ENCODE data around the gene HMBS. TPM values are rescaled to one million over a fixed set of nuclear protein-coding genes. Genes with fewer than 3 reads are reported as not detected.
"Not testable (repeated sequence)": the region's sequence is repeated elsewhere in the genome, so short reads cannot be mapped to it uniquely, and the experiment has no call there.

Gene HMBS
- total RNA-seq = 10 to 100 TPM; 11.3 to 35.3 (median 14.6) TPM
- long read RNA-seq, partial matches to known transcripts = 0 of 6 reads
- long read RNA-seq, other reads (novel, unspliced or antisense) = 2 of 6 reads

DNA sequence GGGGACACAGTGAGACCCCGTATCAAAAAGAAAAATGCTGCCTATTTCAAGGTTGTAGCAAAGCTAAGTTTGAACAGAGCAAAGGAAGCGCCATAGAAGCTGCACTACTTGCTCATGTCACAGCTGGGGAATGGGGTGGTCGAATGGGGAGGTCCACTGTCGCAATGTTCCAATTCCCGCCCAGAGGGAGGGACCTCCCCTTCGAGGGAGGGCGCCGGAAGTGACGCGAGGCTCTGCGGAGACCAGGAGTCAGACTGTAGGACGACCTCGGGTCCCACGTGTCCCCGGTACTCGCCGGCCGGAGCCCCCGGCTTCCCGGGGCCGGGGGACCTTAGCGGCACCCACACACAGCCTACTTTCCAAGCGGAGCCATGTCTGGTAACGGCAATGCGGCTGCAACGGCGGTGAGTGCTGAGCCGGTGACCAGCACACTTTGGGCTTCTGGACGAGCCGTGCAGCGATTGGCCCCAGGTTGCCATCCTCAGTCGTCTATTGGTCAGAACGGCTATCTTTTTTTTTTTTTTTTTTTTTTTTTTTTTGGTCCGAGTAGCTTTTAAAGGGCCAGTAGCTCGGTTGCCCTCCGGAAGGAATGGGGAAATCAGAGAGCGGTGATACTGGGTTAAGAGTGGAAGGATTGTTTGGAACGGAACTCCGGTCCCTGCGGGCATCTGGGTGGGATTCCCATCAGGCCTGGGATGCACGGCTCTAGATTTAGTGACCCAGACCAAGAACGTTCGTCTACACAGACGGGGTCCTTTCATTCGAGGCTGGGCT, at the start of gene HMBS:
HMBS (plus strand) TSS at position 219 of the 774 bp plus-strand sequence; CDS start at position 372, 153 bp downstream.
- Histone ChIP-seq H3K9me3 (no peaks in the 10 kb centered on the region), H3K27me3 (no peaks in the 10 kb centered on the region), H3K4me3 (peak within 1 kb of the TSS; percentile 71 to 98 (median 94)), H3K4me1 (peaks cover 0 to 13% (median 4%) of the 10 kb centered on the region in 4 donors), H3K36me3 (peaks cover 0 to 26% (median 12%) of the 10 kb centered on the region in 4 donors), H3K27ac (peak within 1 kb of the TSS; percentile 75 to 91 (median 85))
- ATAC-seq (peak; percentile 96 to 98 (median 98)), DNase-seq (peak; percentile 96)
- intact Hi-C loops (cut with DNase I) = no loop called here
- under 1% methylated on average over 23 of the region's 45 CpGs for WGBS (ENCODE audit: insufficient coverage, low coverage, low lambda C conversion rate, missing lambda C conversion rate)
- TF ChIP-seq, protein P1, sequence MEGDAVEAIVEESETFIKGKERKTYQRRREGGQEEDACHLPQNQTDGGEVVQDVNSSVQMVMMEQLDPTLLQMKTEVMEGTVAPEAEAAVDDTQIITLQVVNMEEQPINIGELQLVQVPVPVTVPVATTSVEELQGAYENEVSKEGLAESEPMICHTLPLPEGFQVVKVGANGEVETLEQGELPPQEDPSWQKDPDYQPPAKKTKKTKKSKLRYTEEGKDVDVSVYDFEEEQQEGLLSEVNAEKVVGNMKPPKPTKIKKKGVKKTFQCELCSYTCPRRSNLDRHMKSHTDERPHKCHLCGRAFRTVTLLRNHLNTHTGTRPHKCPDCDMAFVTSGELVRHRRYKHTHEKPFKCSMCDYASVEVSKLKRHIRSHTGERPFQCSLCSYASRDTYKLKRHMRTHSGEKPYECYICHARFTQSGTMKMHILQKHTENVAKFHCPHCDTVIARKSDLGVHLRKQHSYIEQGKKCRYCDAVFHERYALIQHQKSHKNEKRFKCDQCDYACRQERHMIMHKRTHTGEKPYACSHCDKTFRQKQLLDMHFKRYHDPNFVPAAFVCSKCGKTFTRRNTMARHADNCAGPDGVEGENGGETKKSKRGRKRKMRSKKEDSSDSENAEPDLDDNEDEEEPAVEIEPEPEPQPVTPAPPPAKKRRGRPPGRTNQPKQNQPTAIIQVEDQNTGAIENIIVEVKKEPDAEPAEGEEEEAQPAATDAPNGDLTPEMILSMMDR (IDR thresholded peaks at IDR 0.05) = no peak
- peak; percentile 54 for TF ChIP-seq POLR2A (IDR thresholded peaks at IDR 0.05)

DNA sequence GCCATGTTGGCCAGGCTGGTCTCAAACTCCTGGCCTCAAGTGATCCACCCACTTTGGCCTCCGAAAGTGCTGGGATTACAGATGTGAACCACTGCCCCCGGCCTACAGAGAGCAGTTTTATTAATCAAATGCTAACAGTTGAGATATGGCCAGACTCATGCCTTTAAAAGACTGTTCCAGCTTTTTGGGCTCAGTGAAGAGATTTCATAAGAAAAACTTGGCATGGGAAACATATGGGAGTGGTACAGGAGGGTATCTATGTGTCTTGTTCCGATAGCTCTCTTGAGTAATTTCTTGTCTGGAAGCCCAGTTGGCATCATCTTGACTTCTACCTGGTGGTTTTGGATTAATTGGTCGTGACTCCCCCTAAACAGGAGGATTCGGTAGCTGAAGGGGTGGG, 45.8 kb upstream of the HMBS start:
- DNase-seq (no peak), ATAC-seq (no peak)

DNA sequence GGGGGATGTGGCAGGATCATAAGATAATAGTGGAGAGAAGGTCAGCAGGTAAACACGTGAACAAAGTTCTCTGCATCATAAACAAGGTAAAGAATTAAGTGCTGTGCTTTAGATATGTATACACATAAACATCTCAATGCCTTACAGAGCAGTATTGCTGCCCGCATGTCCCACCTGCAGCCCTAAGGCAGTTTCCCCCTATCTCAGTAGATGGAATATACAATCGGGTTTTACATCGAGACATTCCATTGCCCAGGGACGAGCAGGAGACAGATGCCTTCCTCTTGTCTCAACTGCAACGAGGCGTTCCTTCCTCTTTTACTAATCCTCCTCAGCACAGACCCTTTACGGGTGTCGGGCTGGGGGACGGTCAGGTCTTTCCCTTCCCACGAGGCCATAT, 45.2 kb upstream of the HMBS start:
- ATAC-seq; H3K27me3 ChIP-seq; DNase-seq; H3K4me3 ChIP-seq; H3K9me3 ChIP-seq; H3K27ac ChIP-seq; H3K36me3 ChIP-seq; intact Hi-C loops (cut with DNase I); H3K4me1 ChIP-seq: not testable (repeated sequence)
- 38% methylated on average over 7 of the region's 11 CpGs for WGBS (ENCODE audit: insufficient coverage, low coverage, low lambda C conversion rate, missing lambda C conversion rate)

More for the DNA sequence above, 45.8 kb upstream of the HMBS start:
- Histone ChIP-seq H3K4me3 (no peak overlapping the region), H3K9me3 (no peaks in the 10 kb centered on the region), H3K27ac (no peak overlapping the region), H3K27me3 (no peaks in the 10 kb centered on the region), H3K36me3 (no peaks in the 10 kb centered on the region), H3K4me1 (no peaks in the 10 kb centered on the region)
- no peak for TF ChIP-seq POLR2A (IDR thresholded peaks at IDR 0.05)
- intact Hi-C loops (cut with DNase I) = no loop called here
- WGBS (ENCODE audit: insufficient coverage, low coverage, low lambda C conversion rate, missing lambda C conversion rate) = 65% methylated on average over 5 of the region's 5 CpGs

DNA sequence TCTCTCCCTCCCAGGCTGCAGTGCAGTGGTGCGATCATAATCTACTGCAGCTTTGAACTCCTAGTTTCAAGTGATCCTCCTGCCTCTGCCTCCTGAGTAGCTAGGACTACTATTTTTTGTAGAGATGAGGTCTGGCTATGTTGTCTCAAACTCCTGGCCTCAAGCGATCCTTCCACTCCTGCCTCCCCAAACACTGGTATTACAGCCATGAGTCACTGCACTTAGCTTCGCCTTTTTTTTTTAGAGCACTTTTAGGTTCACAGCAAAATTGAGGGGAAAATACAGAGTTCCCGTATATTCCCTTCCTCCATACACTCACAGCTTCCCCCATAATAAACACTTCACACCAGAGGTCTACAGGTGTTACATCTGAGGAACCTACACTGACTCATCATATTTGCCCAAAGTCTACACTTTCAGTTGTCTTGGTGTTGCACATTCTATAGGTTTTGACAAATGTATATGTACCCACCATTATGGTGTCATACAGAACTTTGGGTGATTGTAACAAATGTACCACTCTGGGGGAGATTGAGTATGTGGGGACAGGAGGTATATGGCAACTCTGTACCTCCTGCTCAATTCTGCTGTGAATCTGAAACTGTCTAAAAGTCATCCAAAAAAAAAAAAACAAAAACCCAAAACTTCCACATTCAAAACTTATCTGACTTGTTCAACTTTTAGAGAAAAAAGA, 42.7 kb upstream of the HMBS start:
- H3K4me1 ChIP-seq = no peaks in the 10 kb centered on the region
- ATAC-seq (no peak), DNase-seq (no peak)
- H3K36me3 ChIP-seq = peaks cover 0 to 21% (median 11%) of the 10 kb centered on the region in 4 donors
- TF ChIP-seq, protein P1 (IDR thresholded peaks at IDR 0.05) = no peak
- no peak for TF ChIP-seq POLR2A (IDR thresholded peaks at IDR 0.05)
- intact Hi-C loops (cut with DNase I) = no loop called here
- H3K27me3 ChIP-seq = no peaks in the 10 kb centered on the region
- H3K9me3 ChIP-seq = no peaks in the 10 kb centered on the region
- no peak overlapping the region for H3K27ac ChIP-seq
- 83% methylated on average over 3 of the region's 4 CpGs for WGBS (ENCODE audit: insufficient coverage, low coverage, low lambda C conversion rate, missing lambda C conversion rate)
- no peak overlapping the region for H3K4me3 ChIP-seq

DNA sequence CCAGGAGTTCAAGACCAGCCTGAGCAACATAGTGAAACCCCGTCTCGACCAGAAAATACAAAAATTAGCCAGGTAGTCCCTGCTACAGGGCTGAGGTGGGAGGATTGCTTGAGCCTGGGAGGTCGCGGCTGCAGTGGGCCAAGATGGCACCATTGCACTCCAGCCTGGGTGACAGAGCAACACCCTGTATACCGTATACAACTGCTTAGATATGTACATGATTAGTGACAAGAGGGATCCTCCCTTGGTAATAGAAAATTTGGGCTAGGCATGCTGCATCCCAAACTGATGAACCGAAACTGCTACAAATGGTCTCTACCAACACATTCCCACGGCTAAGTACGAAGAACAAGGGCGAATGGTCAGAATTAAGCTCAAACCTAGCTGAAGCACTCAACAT, 41.8 kb upstream of the HMBS start:
- Histone ChIP-seq H3K4me3 (no peak overlapping the region), H3K4me1 (no peaks in the 10 kb centered on the region), H3K27ac (no peak overlapping the region), H3K27me3 (no peaks in the 10 kb centered on the region), H3K9me3 (no peaks in the 10 kb centered on the region), H3K36me3 (peaks cover 3 to 31% (median 17%) of the 10 kb centered on the region in 4 donors)
- ATAC-seq = peak in 1 of 4 donors; percentile 9
- intact Hi-C loops (cut with DNase I) = no loop called here
- TF ChIP-seq POLR2A (IDR thresholded peaks at IDR 0.05) = no peak
- TF ChIP-seq, protein P1 (IDR thresholded peaks at IDR 0.05) = no peak
- DNase-seq = no peak
- 89% methylated on average over 6 of the region's 9 CpGs for WGBS (ENCODE audit: insufficient coverage, low coverage, low lambda C conversion rate, missing lambda C conversion rate)
